CD4-positive, alpha-beta T cell treated with Interleukin-17A for 4 hours (primary cell): ENCODE measurements around the gene LARGE1.

Source experiments
- DNase-seq: peaks from one replicate; pipeline ENCODE4 v3.0.0-alpha.2; 2020; ENCODE audit warnings: mixed read lengths

Gene LARGE1

GRCh38 chr22:33274214-33275072 is 645.8 kb downstream of the LARGE1 start:
- DNase-seq = no peak

- no peak for DNase-seq
Observed at GRCh38 chr22:33272871-33273270, 647.4 kb downstream of the LARGE1 start.

- DNase-seq = no peak
Observed at GRCh38 chr22:33272180-33272579, 648.1 kb downstream of the LARGE1 start.

GRCh38 chr22:33271390-33272161 is 648.7 kb downstream of the LARGE1 start:
- DNase-seq = no peak

- no peak for DNase-seq
Observed at GRCh38 chr22:33270596-33270995, 649.7 kb downstream of the LARGE1 start.

GRCh38 chr22:33261699-33262098 is 658.6 kb downstream of the LARGE1 start:
- no peak for DNase-seq

GRCh38 chr22:33260498-33260897 is 659.8 kb downstream of the LARGE1 start:
- no peak for DNase-seq

GRCh38 chr22:33255791-33256190 is 664.5 kb downstream of the LARGE1 start:
- DNase-seq = no peak

- DNase-seq = no peak
Observed at GRCh38 chr22:33248948-33249347, 671.3 kb downstream of the LARGE1 start.

GRCh38 chr22:33247758-33248157 is 672.5 kb downstream of the LARGE1 start:
- DNase-seq = no peak

GRCh38 chr22:33242078-33242477 is 678.2 kb downstream of the LARGE1 start:
- DNase-seq = no peak

- no peak for DNase-seq
Observed at GRCh38 chr22:33240888-33241475, 679.3 kb downstream of the LARGE1 start.

- DNase-seq = no peak
Observed at GRCh38 chr22:33232071-33232470, 688.2 kb downstream of the LARGE1 start.

GRCh38 chr22:33227791-33228190 is 692.5 kb downstream of the LARGE1 start:
- no peak for DNase-seq

GRCh38 chr22:33224841-33225240 is 695.4 kb downstream of the LARGE1 start:
- no peak for DNase-seq
